GM23338 (cell line): ENCODE results near the gene CELA2B. TPM values are rescaled to one million over a fixed set of nuclear protein-coding genes. Genes with fewer than 3 reads are reported as not detected.
"Not testable (repeated sequence)": the region's sequence is repeated elsewhere in the genome, so short reads cannot be mapped to it uniquely, and the experiment has no call there.

Experiments
- ATAC-seq: fragments of 200-7000 bp; cut with Tn5 transposase; 3 replicates; pipeline ENCODE4 v1.9.1; 2020
- DNase-seq: peaks from one replicate; pipeline ENCODE4 v3.0.0-alpha.2; 2015; ENCODE audit warnings: low spot score
- H2AFZ ChIP-seq: fragments of 200-600 bp; sonication (generic); 2 replicates; pipeline ENCODE4 v1.8.0; 2016; ENCODE audit warnings: antibody characterized with exemption, mild to moderate bottlenecking, moderate library complexity
- H3F3A ChIP-seq: fragments of 200-600 bp; sonication (generic); replicated peaks from 2 replicates; pipeline ENCODE4 v1.8.0; 2017; ENCODE audit warnings: antibody characterized with exemption, mixed run types, low read depth
- H3K27ac ChIP-seq: fragments of 200-600 bp; sonication (generic); 2 replicates; pipeline ENCODE4 v1.6.1; 2016; ENCODE audit warnings: low read depth
- H3K27me3 ChIP-seq: fragments of 200-600 bp; sonication (generic); 2 replicates; pipeline ENCODE4 v1.8.0; 2016; ENCODE audit warnings: mild to moderate bottlenecking, mixed run types, moderate library complexity; ENCODE audit not compliant: insufficient read depth
- H3K36me3 ChIP-seq: fragments of 200-600 bp; sonication (generic); 2 replicates; pipeline ENCODE4 v1.8.0; 2016; ENCODE audit warnings: mild to moderate bottlenecking; ENCODE audit not compliant: insufficient read depth
- H3K4me1 ChIP-seq: fragments of 200-600 bp; sonication (generic); 2 replicates; pipeline ENCODE4 v1.8.0; 2016; ENCODE audit warnings: mild to moderate bottlenecking, moderate library complexity; ENCODE audit not compliant: insufficient read depth
- H3K4me2 ChIP-seq: fragments of 200-600 bp; sonication (generic); 2 replicates; pipeline ENCODE4 v1.7.1; 2017; ENCODE audit warnings: mixed run types
- H3K4me3 ChIP-seq: fragments of 200-600 bp; sonication (generic); 2 replicates; pipeline ENCODE4 v1.6.1; 2016; ENCODE audit warnings: mixed run types
- H3K79me2 ChIP-seq: fragments of 200-600 bp; sonication (generic); replicated peaks from 2 replicates; pipeline ENCODE4 v1.8.0; 2017; ENCODE audit warnings: mild to moderate bottlenecking; ENCODE audit not compliant: insufficient read depth
- H3K9me2 ChIP-seq: fragments of 200-600 bp; sonication (generic); 2 replicates; pipeline ENCODE4 v1.8.0; 2017; ENCODE audit not compliant: insufficient read depth
- H4K20me1 ChIP-seq: fragments of 200-600 bp; sonication (generic); replicated peaks from 2 replicates; pipeline ENCODE4 v1.8.0; 2017; ENCODE audit warnings: mild to moderate bottlenecking; ENCODE audit not compliant: insufficient read depth
- H3K27ac Mint-ChIP-seq: 2 replicates; pipeline ENCODE4 v1.8.0; 2020; ENCODE audit warnings: inconsistent platforms, mild to moderate bottlenecking, moderate library complexity, mixed read lengths
- H3K27me3 Mint-ChIP-seq: 3 replicates; pipeline ENCODE4 v1.8.0; 2022; ENCODE audit warnings: low read depth, mild to moderate bottlenecking, moderate library complexity, mixed read lengths, inconsistent platforms; ENCODE audit not compliant: insufficient read depth, poor library complexity
- H3K36me3 Mint-ChIP-seq: 3 replicates; pipeline ENCODE4 v1.8.0; 2021; ENCODE audit warnings: low read depth, mild to moderate bottlenecking, inconsistent platforms, moderate library complexity, mixed read lengths
- H3K4me1 Mint-ChIP-seq: 3 replicates; pipeline ENCODE4 v1.8.0; 2020; ENCODE audit warnings: mild to moderate bottlenecking, inconsistent platforms, mixed read lengths
- H3K4me3 Mint-ChIP-seq: 3 replicates; pipeline ENCODE4 v1.8.0; 2021; ENCODE audit warnings: moderate library complexity, mild to moderate bottlenecking, inconsistent platforms, mixed read lengths
- H3K9me3 Mint-ChIP-seq: 3 replicates; pipeline ENCODE4 v1.8.0; 2020; ENCODE audit warnings: moderate library complexity, mild to moderate bottlenecking, inconsistent platforms, mixed read lengths
- CREB1 ChIP-seq: fragments of 250-450 bp; sonication (Bioruptor Pico); IDR thresholded peaks from 2 replicates; pipeline ENCODE4 v1.5.0; 2020; ENCODE audit warnings: low read depth, mild to moderate bottlenecking, moderate library complexity
- CTCF ChIP-seq, 2 experiments: fragments of 200-600 bp in 1 of 2; sonication (generic) in 1 of 2; conservative IDR thresholded peaks; 2 replicates each; pipeline versions ENCODE4 v1.5.1 to v1.6.1; 2016 to 2017; ENCODE audit warnings: antibody characterized with exemption in 2 of 2, low read depth in 2 of 2, mild to moderate bottlenecking in 2 of 2, moderate library complexity in 1 of 2
- EZH2 ChIP-seq: fragments of 200-600 bp; sonication (generic); IDR thresholded peaks from one replicate; pipeline ENCODE4 v1.8.0; 2017; ENCODE audit warnings: antibody characterized with exemption, mild to moderate bottlenecking, low read depth; ENCODE audit not compliant: unreplicated experiment
- EZH2phosphoT487 ChIP-seq: fragments of 200-600 bp; sonication (generic); IDR thresholded peaks from one replicate; pipeline ENCODE4 v1.8.1; 2018; ENCODE audit warnings: antibody characterized with exemption; ENCODE audit not compliant: unreplicated experiment
- JUNB ChIP-seq: IDR thresholded peaks from one replicate; pipeline ENCODE4 v1.6.1; 2016; ENCODE audit warnings: antibody characterized with exemption; ENCODE audit not compliant: unreplicated experiment
- NANOG ChIP-seq: IDR thresholded peaks from 2 replicates; pipeline ENCODE4 v1.6.1; 2016; ENCODE audit warnings: antibody characterized with exemption, borderline replicate concordance
- POLR2AphosphoS5 ChIP-seq: IDR thresholded peaks from 2 replicates; pipeline ENCODE4 v1.6.1; 2016; ENCODE audit warnings: antibody characterized with exemption, low read depth
- REST ChIP-seq: IDR thresholded peaks from one replicate; pipeline ENCODE4 v1.6.1; 2018; ENCODE audit warnings: antibody characterized with exemption; ENCODE audit not compliant: unreplicated experiment
- STAT1 ChIP-seq: IDR thresholded peaks from one replicate; pipeline ENCODE4 v1.6.1; 2016; ENCODE audit warnings: antibody characterized with exemption; ENCODE audit not compliant: unreplicated experiment
- ZNF114 ChIP-seq: fragments of 250-450 bp; sonication (Bioruptor Pico); IDR thresholded peaks from 2 replicates; pipeline ENCODE4 v1.5.0; 2020; ENCODE audit warnings: mild to moderate bottlenecking, moderate library complexity
- ZNF331 ChIP-seq: fragments of 250-450 bp; sonication (Bioruptor Pico); IDR thresholded peaks from 2 replicates; pipeline ENCODE4 v1.5.0; 2020; ENCODE audit warnings: low read depth, mild to moderate bottlenecking, moderate library complexity
- polyA plus RNA-seq: library from polyadenylated mRNA; unstranded; fragments of >200 nt; fragmentation: Nextera tagmentation; extraction: Ambion mirVana; gene quantifications from 2 replicates; pipeline ENCODE4 v1.2.1, GENCODE V29; 2016
- total RNA-seq: library from RNA; depleted of rRNA; stranded (reverse); fragments of >200 nt; shearing (Covaris generic); gene quantifications from 2 replicates; pipeline ENCODE4 v1.2.3, GENCODE V29; 2014
- TF ChIP-seq, protein P1 (sequence below): fragments of 250-450 bp; sonication (Bioruptor Pico); IDR thresholded peaks from 2 replicates; pipeline ENCODE4 v1.5.0; 2020; ENCODE audit warnings: mild to moderate bottlenecking, moderate library complexity

Gene CELA2B
- total and polyA plus RNA-seq, 2 experiments from 2014 or later = not detected

DNA sequence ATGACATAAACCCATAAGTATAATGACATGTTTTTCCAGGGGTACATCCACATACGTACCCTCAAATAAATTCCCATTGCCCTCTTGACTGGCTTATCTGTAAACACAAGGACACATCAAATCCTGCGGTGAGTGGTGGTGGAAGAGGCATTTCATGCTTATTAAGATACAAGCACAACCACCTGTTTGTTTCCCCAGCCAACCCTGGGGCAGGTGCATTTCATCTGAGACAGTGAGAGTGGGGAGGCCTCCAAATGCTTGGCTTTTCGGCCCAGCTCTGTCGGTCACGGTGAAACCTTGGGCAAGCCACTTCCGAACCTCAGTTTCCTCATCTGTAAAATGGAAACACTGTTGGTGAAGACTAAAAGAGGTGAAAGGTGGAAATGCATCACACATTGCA lies 8.5 kb downstream of the CELA2B start:
- not testable (repeated sequence) for H3K27ac ChIP-seq, H3K9me3 Mint-ChIP-seq, H3K27ac Mint-ChIP-seq, H3K4me3 Mint-ChIP-seq, H3K4me1 ChIP-seq, H3F3A ChIP-seq, ATAC-seq, H3K36me3 Mint-ChIP-seq, H2AFZ ChIP-seq, DNase-seq, H3K4me2 ChIP-seq, H4K20me1 ChIP-seq, H3K4me3 ChIP-seq, H3K36me3 ChIP-seq, H3K27me3 ChIP-seq, H3K27me3 Mint-ChIP-seq, H3K4me1 Mint-ChIP-seq, H3K79me2 ChIP-seq, H3K9me2 ChIP-seq

DNA sequence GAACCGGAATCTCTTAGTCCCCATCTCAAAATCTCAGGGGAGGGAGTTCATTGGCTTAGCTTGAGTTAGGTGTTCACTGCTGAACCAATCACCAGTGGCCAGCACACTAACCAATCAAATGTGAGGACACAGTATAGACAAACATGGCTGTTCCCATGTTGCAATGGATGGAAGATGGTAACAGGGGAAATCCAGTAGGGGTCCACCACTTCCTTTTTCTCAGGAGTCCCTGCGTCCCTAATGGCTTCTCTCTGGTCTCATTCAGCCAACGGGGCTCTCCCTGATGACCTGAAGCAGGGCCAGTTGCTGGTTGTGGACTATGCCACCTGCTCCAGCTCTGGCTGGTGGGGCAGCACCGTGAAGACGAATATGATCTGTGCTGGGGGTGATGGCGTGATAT lies 9.7 kb downstream of the CELA2B start:
- H3K4me3 ChIP-seq = no peak overlapping the region
- H3K4me2 ChIP-seq = no peak overlapping the region
- no peaks in the 10 kb centered on the region for H3K79me2 ChIP-seq
- peaks cover 15% of the 10 kb centered on the region; the same call in 2 of the 3 replicates for H3K36me3 Mint-ChIP-seq
- no peaks in the 10 kb centered on the region for H3K9me2 ChIP-seq
- H3K9me3 Mint-ChIP-seq = no peaks in the 10 kb centered on the region
- no peak overlapping the region for H2AFZ ChIP-seq
- H3K4me1 ChIP-seq = no peaks in the 10 kb centered on the region
- no peaks in the 10 kb centered on the region; the same call in 2 of the 3 replicates for H3K4me1 Mint-ChIP-seq
- H3K27me3 ChIP-seq = no peaks in the 10 kb centered on the region
- TF ChIP-seq NANOG (no peak), EZH2 (no peak), EZH2phosphoT487 (no peak), ZNF331 (no peak), STAT1 (no peak), CTCF (conservative IDR thresholded peaks at IDR 0.05; ENCODE audit: low read depth in 2 of 2) (no peak), JUNB (no peak), REST (no peak), CREB1 (CRISPR knock-in tag) (no peak), POLR2AphosphoS5 (no peak), ZNF114 (CRISPR knock-in tag) (no peak)
- TF ChIP-seq, protein P1, sequence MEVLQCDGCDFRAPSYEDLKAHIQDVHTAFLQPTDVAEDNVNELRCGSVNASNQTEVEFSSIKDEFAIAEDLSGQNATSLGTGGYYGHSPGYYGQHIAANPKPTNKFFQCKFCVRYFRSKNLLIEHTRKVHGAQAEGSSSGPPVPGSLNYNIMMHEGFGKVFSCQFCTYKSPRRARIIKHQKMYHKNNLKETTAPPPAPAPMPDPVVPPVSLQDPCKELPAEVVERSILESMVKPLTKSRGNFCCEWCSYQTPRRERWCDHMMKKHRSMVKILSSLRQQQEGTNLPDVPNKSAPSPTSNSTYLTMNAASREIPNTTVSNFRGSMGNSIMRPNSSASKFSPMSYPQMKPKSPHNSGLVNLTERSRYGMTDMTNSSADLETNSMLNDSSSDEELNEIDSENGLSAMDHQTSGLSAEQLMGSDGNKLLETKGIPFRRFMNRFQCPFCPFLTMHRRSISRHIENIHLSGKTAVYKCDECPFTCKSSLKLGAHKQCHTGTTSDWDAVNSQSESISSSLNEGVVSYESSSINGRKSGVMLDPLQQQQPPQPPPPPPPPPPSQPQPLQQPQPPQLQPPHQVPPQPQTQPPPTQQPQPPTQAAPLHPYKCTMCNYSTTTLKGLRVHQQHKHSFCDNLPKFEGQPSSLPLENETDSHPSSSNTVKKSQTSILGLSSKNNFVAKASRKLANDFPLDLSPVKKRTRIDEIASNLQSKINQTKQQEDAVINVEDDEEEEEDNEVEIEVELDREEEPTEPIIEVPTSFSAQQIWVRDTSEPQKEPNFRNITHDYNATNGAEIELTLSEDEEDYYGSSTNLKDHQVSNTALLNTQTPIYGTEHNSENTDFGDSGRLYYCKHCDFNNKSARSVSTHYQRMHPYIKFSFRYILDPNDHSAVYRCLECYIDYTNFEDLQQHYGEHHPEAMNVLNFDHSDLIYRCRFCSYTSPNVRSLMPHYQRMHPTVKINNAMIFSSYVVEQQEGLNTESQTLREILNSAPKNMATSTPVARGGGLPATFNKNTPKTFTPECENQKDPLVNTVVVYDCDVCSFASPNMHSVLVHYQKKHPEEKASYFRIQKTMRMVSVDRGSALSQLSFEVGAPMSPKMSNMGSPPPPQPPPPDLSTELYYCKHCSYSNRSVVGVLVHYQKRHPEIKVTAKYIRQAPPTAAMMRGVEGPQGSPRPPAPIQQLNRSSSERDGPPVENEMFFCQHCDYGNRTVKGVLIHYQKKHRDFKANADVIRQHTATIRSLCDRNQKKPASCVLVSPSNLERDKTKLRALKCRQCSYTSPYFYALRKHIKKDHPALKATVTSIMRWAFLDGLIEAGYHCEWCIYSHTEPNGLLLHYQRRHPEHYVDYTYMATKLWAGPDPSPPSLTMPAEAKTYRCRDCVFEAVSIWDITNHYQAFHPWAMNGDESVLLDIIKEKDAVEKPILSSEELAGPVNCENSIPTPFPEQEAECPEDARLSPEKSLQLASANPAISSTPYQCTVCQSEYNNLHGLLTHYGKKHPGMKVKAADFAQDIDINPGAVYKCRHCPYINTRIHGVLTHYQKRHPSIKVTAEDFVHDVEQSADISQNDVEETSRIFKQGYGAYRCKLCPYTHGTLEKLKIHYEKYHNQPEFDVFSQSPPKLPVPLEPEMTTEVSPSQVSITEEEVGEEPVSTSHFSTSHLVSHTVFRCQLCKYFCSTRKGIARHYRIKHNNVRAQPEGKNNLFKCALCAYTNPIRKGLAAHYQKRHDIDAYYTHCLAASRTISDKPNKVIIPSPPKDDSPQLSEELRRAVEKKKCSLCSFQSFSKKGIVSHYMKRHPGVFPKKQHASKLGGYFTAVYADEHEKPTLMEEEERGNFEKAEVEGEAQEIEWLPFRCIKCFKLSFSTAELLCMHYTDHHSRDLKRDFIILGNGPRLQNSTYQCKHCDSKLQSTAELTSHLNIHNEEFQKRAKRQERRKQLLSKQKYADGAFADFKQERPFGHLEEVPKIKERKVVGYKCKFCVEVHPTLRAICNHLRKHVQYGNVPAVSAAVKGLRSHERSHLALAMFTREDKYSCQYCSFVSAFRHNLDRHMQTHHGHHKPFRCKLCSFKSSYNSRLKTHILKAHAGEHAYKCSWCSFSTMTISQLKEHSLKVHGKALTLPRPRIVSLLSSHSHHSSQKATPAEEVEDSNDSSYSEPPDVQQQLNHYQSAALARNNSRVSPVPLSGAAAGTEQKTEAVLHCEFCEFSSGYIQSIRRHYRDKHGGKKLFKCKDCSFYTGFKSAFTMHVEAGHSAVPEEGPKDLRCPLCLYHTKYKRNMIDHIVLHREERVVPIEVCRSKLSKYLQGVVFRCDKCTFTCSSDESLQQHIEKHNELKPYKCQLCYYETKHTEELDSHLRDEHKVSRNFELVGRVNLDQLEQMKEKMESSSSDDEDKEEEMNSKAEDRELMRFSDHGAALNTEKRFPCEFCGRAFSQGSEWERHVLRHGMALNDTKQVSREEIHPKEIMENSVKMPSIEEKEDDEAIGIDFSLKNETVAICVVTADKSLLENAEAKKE = no peak
- H4K20me1 ChIP-seq = no peaks in the 10 kb centered on the region; the same call in 1 of the 2 replicates
- H3K27ac Mint-ChIP-seq = no peak overlapping the region
- no peaks in the 10 kb centered on the region for H3F3A ChIP-seq
- ATAC-seq = no peak
- H3K4me3 Mint-ChIP-seq = no peak overlapping the region
- no peak overlapping the region for H3K27ac ChIP-seq
- no peak for DNase-seq
- H3K27me3 Mint-ChIP-seq = peaks cover 2% of the 10 kb centered on the region
- H3K36me3 ChIP-seq = no peaks in the 10 kb centered on the region
